HCEC 1CT (cell line): ENCODE results near the gene RPL6.
"Not testable (repeated sequence)": the region's sequence is repeated elsewhere in the genome, so short reads cannot be mapped to it uniquely, and the experiment has no call there.

Experiments used
- DNase-seq: peaks from one replicate; pipeline ENCODE4 v3.0.0-alpha.2; 2017

Gene RPL6

DNA sequence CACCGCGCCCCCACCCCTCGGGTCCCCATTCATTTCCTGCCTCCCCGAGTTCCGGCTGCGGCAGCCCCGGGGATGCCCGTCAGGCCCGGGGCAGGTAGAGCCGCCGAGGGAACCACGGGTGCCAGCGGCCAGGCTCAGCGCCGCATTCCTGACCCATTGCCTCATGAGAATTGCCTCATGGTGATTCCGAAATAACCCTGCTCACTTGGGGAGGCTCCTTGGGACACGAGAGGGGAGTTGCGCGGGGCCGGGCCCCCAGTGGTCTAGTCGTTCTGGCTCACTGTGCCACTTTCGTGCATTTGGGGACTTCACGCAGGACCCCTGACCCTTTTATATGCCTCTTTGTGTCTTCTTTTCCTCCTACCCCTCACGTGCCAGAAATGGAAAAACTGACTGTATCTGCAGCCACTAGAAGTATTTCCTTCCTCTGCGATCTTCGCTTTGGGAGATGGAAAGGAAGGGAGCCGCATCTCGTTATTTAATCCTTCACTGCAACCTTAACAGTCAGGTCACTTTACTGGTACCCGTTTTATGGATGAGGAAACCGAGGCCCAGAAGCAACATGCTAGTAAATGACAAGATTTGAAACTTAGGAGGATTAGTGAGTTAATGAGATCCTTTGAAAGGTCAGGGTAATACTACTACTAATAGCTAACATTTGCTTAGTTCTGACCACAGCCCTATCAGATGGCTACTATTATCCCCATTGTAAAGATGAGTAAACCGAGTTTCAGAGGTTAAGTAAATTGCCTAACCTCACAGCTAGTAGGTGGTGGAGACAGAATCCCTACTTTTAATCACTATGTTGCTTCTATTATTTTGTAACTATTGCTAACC, 10.1 kb upstream of the RPL6 start:
- DNase-seq: peak; percentile 85

GRCh38 chr12:112418608-112419296, 9.3 kb upstream of the RPL6 start, which contains the start of gene PTPN11:
Gene PTPN11 (plus strand): TSS chr12:112418947. CDS start chr12:112419112, 165 bp downstream.
- peak; percentile 78 for DNase-seq

DNA sequence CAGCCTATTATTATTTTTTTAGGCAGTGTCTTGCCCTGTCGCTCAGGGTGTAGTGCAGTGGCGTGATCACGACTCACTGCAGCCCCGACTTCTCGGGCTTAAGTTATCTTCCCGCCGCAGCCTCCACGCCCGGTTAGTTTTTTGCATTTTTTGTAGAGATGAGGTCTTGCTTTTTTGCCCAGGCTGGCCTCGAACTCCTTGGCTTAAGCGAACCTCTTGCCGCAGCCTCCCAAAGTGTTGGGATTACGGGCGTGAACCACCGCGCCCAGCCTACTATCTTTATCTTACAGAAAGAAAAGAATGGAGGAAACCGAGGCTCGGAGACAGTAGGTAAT, 8.8 kb upstream of the RPL6 start:
- no peak for DNase-seq

GRCh38 chr12:112415457-112415856, 6.1 kb upstream of the RPL6 start:
- not testable (repeated sequence) for DNase-seq

GRCh38 chr12:112413855-112414625, 4.6 kb upstream of the RPL6 start:
- DNase-seq: no peak

- DNase-seq: no peak
These were observed 470 bp upstream of the RPL6 start for GRCh38 chr12:112409906-112410244.

- DNase-seq: no peak
These were observed 784 bp downstream of the RPL6 start for GRCh38 chr12:112408621-112409020.

DNA sequence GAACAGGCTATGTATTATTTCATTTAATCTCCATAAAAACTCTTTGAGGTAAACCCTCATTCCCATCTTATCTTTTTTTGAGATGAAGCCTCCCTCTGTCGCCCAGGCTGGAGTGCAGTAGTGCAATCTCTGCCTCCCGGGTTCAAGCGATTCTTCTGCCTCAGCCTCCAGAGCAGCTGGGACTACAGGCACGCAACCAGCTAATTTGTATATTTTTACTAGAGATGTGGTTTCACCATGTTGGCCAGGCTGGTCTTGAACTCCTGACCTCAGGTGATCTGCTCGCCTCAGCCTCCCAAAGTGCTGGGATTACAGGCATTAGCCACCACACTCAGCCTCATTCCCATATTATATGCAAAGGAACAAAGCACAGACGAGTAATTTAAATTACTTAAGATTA, 1.7 kb downstream of the RPL6 start:
- not testable (repeated sequence) for DNase-seq

- DNase-seq: no peak
These were observed 2.6 kb downstream of the RPL6 start for GRCh38 chr12:112406519-112407488.

GRCh38 chr12:112401903-112402498, 7.4 kb downstream of the RPL6 start:
- DNase-seq: no peak

- DNase-seq: no peak
These were observed 8.4 kb downstream of the RPL6 start for GRCh38 chr12:112401054-112401453.

DNA sequence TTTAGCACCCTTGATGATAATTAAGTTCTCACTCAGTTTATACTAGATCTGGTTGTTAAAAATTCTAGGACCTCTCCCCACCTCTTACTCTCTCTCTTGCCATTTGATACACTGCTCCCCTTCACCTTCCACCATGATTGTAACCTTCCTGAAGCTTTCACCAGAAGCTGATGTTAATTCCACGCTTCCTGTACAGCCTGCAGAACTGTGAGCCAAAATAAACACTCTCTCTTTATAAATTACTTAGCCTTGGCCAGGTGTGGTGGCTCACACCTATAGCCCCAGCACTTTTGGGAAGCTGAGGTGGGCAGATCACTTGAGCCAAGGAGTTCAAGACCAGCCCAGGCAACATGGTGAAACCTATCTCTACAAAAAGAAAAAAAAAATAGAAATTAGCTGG, 16.1 kb downstream of the RPL6 start:
- no peak for DNase-seq

GRCh38 chr12:112389922-112390654, 19.3 kb downstream of the RPL6 start:
- not testable (repeated sequence) for DNase-seq

GRCh38 chr12:112389228-112389627, 20.2 kb downstream of the RPL6 start:
- DNase-seq: no peak

- peak; percentile 62 for DNase-seq
These were observed 22.7 kb downstream of the RPL6 start for GRCh38 chr12:112386726-112387125.

GRCh38 chr12:112382866-112383265, 26.5 kb downstream of the RPL6 start:
- DNase-seq: no peak

GRCh38 chr12:112381883-112382796, 27.3 kb downstream of the RPL6 start, which contains the start of gene HECTD4:
Gene HECTD4 (minus strand): TSS chr12:112382431. CDS start chr12:112382128, 303 bp downstream.
- peak; percentile 87 for DNase-seq

- DNase-seq: no peak
These were observed 28.0 kb downstream of the RPL6 start for GRCh38 chr12:112381406-112381882.

DNA sequence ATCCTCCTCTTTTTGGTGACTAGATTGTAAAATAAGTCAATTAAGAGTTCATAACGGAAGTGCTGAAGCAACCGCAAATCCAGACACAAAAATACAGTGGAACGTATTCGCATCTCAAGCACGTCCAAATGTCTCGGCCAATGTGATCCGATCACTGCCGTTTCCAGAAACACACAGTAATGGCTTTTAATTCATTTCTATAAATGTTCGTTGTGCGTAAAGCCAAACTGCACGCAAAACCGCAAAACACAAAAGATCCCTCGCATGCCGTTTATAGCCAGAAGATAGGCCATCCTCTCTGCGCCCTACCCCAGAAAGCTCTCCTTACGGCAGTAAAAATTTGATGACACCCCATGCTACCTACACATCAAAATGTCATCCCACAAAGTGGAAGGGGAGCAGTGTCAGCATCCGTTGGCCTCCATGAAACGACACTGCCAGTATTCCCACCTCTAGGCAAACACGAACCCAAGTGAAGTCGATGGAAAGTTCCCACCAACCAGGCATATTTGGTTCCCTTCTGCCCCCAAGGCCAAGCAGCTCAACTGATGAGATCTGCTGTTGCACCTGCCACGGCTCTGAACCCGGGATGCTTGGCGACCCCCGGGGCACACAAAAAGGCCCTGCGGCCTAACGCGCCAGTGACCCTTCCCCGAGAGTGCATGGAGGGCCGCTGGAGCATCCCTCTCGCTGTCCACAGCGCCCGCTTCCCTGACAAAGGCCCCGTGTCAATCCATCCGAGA, 28.6 kb downstream of the RPL6 start:
- DNase-seq: no peak
